Lung microvascular endothelial cell (primary cell): ENCODE results near the gene CHSY1. TPM values are rescaled to one million over a fixed set of nuclear protein-coding genes. Genes with fewer than 3 reads are reported as not detected.
A peak's percentile ranks its signal among the peaks of the same experiment; 100 is the strongest.

Source experiments
- DNase-seq, 2 donors: peaks; one replicate each; pipeline versions ENCODE4 v3.0.0 to v3.0.0-alpha.2; 2010; ENCODE audit warnings: low read depth in 2 of 2
- total RNA-seq: library from RNA; depleted of rRNA; stranded (reverse); fragments of >200 nt; gene quantifications from 2 replicates; pipeline ENCODE4 v1.2.1, GENCODE V29; 2014

Gene CHSY1
- total RNA-seq, 1 donor from 2014 or later: 31.9 TPM

DNA sequence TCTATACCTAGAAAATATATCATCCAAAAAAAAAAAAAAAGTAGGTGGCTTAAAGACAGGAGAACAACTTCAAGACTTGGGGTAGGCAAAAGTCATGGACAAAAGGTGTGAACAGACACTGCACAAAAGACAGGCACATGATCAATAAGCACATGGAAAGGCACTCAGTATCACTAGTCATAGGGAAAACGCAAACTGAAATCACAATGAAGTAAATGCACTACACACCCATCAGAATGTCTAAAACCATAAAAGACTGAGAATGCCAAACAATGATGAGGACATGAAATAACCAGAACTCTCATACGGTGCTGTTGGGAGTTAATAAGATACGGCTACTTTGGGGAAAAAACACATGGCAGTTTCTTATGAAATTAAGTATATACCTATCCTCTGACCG lies 40.0 kb downstream of the CHSY1 start:
- DNase-seq: no peak

DNA sequence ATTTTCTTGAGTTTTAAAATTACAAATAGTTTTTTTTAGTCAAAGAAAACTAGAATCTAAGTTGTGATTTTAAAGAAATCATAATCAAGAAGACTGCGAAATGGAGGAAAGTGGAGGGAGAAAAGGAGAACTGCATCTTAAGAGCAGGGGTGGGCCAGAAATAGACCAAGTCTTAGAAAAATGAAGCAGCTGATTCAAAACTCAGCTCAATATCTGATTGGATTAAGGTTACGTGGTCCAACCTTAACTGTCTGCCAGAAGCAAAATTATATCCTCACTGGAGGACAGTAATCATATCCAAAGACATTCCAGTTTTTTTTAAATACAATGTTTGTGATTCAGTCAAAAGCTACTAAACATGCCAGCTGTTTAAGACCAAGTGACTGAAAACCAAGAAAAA lies 41.4 kb downstream of the CHSY1 start:
- no peak for DNase-seq

GRCh38 chr15:101210058-101210457 lies 41.8 kb downstream of the CHSY1 start:
- DNase-seq: no peak

DNA sequence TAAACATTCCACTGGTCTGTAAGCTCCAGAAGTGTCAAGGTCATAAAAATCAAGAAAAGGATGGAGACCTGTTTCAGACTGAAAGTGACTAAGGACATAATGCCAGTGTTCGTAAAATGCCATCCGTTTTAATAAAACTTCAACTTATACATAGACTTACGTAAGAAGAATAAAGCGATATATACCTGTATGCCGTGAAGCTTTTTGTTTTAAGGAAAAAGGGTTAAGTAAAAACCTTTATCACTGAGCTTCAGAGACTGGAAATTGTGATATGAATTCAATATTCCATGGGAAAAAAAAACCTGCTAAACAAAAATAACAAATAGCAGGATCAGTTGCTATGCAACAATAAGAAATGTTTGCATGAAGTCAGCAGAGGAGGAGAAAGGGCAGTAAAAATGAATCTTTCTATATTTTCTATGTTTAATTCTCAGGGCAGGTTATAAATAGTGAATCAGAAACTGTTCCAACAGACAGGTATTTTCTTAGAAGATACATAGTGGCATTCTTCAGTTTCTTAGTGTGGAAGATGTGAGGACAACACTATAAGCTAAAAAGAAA lies 42.5 kb downstream of the CHSY1 start:
- DNase-seq: peak; percentile 32 to 58

- DNase-seq: peak in 1 of 2 donors; percentile 52
These were observed 44.0 kb downstream of the CHSY1 start for GRCh38 chr15:101207867-101208288.

GRCh38 chr15:101206176-101206591 lies 45.7 kb downstream of the CHSY1 start:
- peak; percentile 32 to 90 for DNase-seq

GRCh38 chr15:101204739-101205535 lies 46.9 kb downstream of the CHSY1 start:
- peak in 1 of 2 donors; percentile 40 for DNase-seq

DNA sequence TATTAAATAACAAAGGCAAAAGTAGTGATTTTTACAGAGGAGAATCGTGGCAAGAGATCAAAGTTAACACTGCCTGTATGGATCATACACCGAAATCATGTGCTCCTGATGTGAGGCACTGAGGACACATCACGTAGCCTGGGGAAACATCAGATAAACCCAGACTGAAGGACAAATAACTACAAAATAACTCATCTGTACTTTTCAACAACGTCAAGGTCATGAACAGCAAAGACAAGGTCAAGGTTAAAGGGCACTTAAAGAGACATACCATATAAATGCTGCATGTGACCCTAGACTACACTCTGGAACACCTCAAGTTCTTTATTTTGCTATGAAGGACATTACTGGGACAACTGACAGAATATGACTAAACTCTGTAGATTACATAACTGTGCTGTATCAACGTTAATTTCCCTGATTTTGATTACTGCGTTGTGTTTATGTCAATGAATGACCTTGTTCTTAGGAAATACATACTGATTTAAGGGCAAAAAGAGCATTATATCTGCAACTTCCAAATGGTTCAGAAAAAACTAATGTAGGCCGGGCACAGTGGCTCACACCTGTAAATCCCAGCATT lies 48.1 kb downstream of the CHSY1 start:
- DNase-seq: no peak

- DNase-seq: no peak
These were observed 48.7 kb downstream of the CHSY1 start for GRCh38 chr15:101203029-101203573.

GRCh38 chr15:101201411-101202174 lies 50.3 kb downstream of the CHSY1 start:
- peak; percentile 18 to 95 for DNase-seq

DNA sequence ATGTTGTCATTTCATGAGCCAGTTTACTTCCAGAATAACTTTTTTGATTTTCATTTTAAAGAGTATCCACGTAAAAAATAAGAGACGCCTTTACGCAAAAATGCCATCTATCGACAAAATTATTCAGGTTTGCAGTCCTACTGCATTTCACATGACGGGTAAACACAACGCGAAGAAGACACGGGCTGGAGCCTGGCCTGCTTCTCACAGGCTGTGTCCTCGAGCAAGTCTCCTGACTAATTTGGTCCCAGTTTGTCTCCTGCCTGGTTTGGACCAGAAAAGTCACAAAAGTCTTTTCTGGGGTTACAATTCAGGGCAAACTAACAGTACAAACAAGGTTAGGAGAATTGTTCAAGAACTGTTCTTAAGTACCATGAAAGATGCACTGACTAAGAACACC lies 51.7 kb downstream of the CHSY1 start:
- DNase-seq: no peak

DNA sequence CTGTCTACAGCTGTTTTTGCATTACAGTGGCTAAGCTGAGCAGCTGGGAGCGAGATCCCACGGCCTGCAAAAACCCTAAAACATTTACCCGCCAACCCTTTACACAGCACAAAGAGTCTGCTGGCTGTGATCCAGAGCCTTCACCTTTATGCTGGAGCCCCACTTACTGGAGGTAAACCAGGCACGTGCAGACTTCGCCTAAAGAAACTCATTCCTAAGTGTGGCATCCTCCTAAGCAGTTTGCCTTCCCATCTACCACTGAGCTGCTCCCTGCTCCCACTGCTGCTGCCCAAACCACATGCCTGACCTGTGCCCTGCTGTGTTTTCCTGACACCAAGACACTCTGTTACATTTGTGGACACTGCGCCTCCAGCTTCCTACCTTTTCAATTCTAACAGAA lies 53.0 kb downstream of the CHSY1 start:
- DNase-seq: no peak

DNA sequence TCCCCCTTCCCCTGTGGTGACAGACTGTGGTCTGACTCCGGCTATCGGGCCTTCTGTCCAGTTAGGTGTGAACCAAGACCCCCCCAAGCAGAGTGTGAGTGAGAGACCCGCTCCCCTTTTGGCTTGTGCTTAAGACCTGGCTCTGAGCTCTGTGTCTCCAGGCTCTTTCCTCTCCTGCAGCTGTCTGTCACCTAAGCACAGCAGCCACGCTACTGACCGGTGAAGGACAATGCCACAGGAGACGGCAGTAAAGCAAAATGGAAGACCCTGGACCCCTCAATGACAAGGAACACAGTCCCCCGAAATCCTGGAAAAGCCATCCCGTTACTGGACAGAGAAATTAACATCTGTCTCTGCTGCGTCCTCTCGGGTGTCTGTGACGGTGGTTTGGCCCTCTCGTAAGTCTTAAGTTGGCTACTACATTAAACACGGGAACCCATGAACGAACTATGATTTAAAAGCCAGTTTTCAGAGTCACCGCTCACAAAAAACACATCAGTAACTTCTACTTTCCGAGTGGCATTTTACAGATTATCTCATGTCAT lies 53.7 kb downstream of the CHSY1 start:
- DNase-seq: no peak

DNA sequence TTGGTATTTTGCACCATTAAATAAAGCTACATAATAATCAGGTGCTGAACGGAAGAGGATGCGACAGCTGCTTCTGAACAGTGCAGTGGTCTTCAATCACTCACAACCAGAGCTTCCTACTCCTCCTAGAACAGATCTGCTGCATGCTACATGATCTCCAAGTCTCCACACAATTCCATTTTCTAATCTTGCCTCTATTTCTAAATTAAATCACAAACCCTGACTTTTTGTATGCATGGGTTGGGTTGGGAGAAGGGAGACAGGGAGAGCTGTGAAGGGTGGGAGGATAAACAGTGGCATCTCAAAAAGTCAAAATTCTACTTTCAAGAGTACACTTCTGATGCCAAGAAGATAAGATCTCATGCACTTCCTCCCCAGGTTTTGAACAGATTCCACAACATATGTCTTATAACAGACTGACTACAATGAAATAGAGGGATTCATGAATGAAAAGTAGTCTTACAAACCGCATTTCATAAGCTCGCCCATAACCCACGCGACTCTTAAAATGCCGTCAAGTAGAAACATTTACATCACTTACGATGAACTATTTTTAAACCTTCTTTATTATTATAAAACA lies 57.2 kb downstream of the CHSY1 start:
- peak in 1 of 2 donors; percentile 41 for DNase-seq

GRCh38 chr15:101193806-101194545 lies 57.9 kb downstream of the CHSY1 start:
- DNase-seq: no peak

- peak in 1 of 2 donors; percentile 59 for DNase-seq
These were observed 58.7 kb downstream of the CHSY1 start for GRCh38 chr15:101193120-101193644.

- DNase-seq: no peak
These were observed 59.8 kb downstream of the CHSY1 start for GRCh38 chr15:101192081-101192480.

- DNase-seq: no peak
These were observed 60.6 kb downstream of the CHSY1 start for GRCh38 chr15:101191242-101191641.

- no peak for DNase-seq
These were observed 61.7 kb downstream of the CHSY1 start for GRCh38 chr15:101190092-101190595.
